Endothelial cell (in vitro differentiated cells): ENCODE results near the gene APC2. TPM values are rescaled to one million over a fixed set of nuclear protein-coding genes. Genes with fewer than 3 reads are reported as not detected.

ENCODE experiments used
- DNase-seq: peaks from one replicate; pipeline ENCODE4 v3.0.0; 2021; ENCODE audit warnings: low spot score
- H3K27ac Mint-ChIP-seq: one replicate; pipeline ENCODE4 v1.8.0; 2021; ENCODE audit warnings: mixed read lengths, inconsistent platforms; ENCODE audit not compliant: unreplicated experiment
- H3K27me3 Mint-ChIP-seq: one replicate; pipeline ENCODE4 v1.8.0; 2021; ENCODE audit warnings: mild to moderate bottlenecking, moderate library complexity, mixed read lengths, inconsistent platforms; ENCODE audit not compliant: unreplicated experiment
- H3K36me3 Mint-ChIP-seq: one replicate; pipeline ENCODE4 v1.8.0; 2021; ENCODE audit warnings: mild to moderate bottlenecking, low read depth, mixed read lengths, inconsistent platforms; ENCODE audit not compliant: unreplicated experiment
- H3K4me1 Mint-ChIP-seq: one replicate; pipeline ENCODE4 v1.8.0; 2021; ENCODE audit warnings: mild to moderate bottlenecking, mixed read lengths, inconsistent platforms; ENCODE audit not compliant: unreplicated experiment
- H3K4me3 Mint-ChIP-seq: one replicate; pipeline ENCODE4 v1.8.0; 2021; ENCODE audit warnings: mild to moderate bottlenecking, mixed read lengths, inconsistent platforms; ENCODE audit not compliant: unreplicated experiment
- H3K9me3 Mint-ChIP-seq: one replicate; pipeline ENCODE4 v1.8.0; 2021; ENCODE audit warnings: mixed read lengths, inconsistent platforms; ENCODE audit not compliant: unreplicated experiment
- long read RNA-seq: library from polyadenylated mRNA; unstranded; transcript quantifications from one replicate; pipeline ENCODE4 v2.0.0, GENCODE V29; 2020; ENCODE audit not compliant: unreplicated experiment
- total RNA-seq: library from RNA; stranded (reverse); fragmentation: NEBNext Ultra II Directional; extraction: Animal tissue kit (Norgen Biotek cat#: 25700); gene quantifications from one replicate; pipeline ENCODE4 v1.2.1, GENCODE V29; 2021; ENCODE audit not compliant: unreplicated experiment
- TF ChIP-seq, protein P1 (sequence below): fragments of 200-600 bp; sonication (generic); IDR thresholded peaks from one replicate; pipeline ENCODE4 v1.5.0; 2021; ENCODE audit warnings: antibody characterized with exemption; ENCODE audit not compliant: unreplicated experiment

Gene APC2, protein sequence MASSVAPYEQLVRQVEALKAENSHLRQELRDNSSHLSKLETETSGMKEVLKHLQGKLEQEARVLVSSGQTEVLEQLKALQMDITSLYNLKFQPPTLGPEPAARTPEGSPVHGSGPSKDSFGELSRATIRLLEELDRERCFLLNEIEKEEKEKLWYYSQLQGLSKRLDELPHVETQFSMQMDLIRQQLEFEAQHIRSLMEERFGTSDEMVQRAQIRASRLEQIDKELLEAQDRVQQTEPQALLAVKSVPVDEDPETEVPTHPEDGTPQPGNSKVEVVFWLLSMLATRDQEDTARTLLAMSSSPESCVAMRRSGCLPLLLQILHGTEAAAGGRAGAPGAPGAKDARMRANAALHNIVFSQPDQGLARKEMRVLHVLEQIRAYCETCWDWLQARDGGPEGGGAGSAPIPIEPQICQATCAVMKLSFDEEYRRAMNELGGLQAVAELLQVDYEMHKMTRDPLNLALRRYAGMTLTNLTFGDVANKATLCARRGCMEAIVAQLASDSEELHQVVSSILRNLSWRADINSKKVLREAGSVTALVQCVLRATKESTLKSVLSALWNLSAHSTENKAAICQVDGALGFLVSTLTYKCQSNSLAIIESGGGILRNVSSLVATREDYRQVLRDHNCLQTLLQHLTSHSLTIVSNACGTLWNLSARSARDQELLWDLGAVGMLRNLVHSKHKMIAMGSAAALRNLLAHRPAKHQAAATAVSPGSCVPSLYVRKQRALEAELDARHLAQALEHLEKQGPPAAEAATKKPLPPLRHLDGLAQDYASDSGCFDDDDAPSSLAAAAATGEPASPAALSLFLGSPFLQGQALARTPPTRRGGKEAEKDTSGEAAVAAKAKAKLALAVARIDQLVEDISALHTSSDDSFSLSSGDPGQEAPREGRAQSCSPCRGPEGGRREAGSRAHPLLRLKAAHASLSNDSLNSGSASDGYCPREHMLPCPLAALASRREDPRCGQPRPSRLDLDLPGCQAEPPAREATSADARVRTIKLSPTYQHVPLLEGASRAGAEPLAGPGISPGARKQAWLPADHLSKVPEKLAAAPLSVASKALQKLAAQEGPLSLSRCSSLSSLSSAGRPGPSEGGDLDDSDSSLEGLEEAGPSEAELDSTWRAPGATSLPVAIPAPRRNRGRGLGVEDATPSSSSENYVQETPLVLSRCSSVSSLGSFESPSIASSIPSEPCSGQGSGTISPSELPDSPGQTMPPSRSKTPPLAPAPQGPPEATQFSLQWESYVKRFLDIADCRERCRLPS (N-terminal part only)
- total RNA-seq = 1.9 TPM
- long read RNA-seq = 0 reads

- no peak within 1 kb of the TSS for H3K27ac Mint-ChIP-seq
- H3K36me3 Mint-ChIP-seq = peaks cover 5% of the 10 kb centered on the region
- H3K27me3 Mint-ChIP-seq = peaks cover 24% of the 10 kb centered on the region
- TF ChIP-seq, protein P1, sequence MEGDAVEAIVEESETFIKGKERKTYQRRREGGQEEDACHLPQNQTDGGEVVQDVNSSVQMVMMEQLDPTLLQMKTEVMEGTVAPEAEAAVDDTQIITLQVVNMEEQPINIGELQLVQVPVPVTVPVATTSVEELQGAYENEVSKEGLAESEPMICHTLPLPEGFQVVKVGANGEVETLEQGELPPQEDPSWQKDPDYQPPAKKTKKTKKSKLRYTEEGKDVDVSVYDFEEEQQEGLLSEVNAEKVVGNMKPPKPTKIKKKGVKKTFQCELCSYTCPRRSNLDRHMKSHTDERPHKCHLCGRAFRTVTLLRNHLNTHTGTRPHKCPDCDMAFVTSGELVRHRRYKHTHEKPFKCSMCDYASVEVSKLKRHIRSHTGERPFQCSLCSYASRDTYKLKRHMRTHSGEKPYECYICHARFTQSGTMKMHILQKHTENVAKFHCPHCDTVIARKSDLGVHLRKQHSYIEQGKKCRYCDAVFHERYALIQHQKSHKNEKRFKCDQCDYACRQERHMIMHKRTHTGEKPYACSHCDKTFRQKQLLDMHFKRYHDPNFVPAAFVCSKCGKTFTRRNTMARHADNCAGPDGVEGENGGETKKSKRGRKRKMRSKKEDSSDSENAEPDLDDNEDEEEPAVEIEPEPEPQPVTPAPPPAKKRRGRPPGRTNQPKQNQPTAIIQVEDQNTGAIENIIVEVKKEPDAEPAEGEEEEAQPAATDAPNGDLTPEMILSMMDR = no peak
- DNase-seq = peak; percentile 54
- no peak within 1 kb of the TSS for H3K4me3 Mint-ChIP-seq
- no peaks in the 10 kb centered on the region for H3K9me3 Mint-ChIP-seq
- H3K4me1 Mint-ChIP-seq = peaks cover 3% of the 10 kb centered on the region
Measured at GRCh38 chr19:1449467-1450442, at the start of gene APC2. APC2 (plus strand) TSS chr19:1450121; CDS start chr19:1453002, 2,881 bp downstream.

- Mint-ChIP-seq H3K4me3 (no peak overlapping the region), H3K9me3 (no peaks in the 10 kb centered on the region), H3K27ac (no peak overlapping the region), H3K27me3 (peaks cover 17% of the 10 kb centered on the region), H3K4me1 (peaks cover 5% of the 10 kb centered on the region), H3K36me3 (no peaks in the 10 kb centered on the region)
- no peak for DNase-seq
- TF ChIP-seq, protein P1 = no peak
Measured at GRCh38 chr19:1400281-1401137, 49.4 kb upstream of the APC2 start.

DNA sequence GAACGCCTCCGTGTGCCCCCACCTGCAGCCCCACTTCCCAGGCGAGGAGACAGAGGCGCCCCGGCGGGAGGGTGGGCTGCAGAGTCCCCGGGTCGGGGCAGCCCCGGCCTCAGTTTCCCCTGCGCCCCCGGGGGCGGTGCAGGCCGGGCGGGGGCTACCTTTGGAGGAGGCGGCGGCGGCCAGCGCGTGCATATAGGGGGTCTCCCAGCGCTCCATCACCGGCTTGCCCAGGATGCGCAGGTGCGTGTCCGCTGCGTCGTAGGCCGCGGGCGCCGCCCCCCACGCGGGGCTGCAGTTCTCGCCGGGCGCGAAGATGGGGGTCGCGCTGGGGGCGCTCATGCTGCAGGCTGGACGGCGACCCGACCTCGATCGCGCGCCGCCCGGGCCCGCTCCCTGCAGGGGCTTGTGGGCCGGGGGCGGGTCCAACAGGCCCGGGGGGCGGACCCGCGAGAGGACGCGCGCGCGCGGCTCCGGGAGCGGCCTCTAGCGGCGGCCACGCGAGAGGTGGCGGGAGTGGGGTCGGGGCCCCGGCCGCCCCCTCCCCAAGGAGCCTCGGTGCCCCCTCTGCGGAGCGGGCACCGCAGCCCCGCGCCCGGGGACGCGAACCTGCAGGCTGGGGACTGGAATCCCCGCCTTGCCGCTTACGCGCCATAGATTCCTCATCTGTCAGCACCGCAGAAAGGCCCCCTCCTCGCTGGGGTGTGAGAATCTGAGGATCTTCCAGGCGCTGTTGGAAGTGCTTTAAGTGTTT lies 48.6 kb upstream of the APC2 start, which contains the start of gene GAMT:
Gene GAMT, minus strand, starts transcription at position 405 of the 751 bp plus-strand sequence. Its CDS starts 66 bp downstream, at position 339.
- peak; percentile 55 for DNase-seq
- Mint-ChIP-seq H3K27me3 (peaks cover 17% of the 10 kb centered on the region), H3K4me3 (peak within 1 kb of the TSS; percentile 83), H3K4me1 (peaks cover 5% of the 10 kb centered on the region), H3K9me3 (no peaks in the 10 kb centered on the region), H3K27ac (no peak within 1 kb of the TSS), H3K36me3 (peaks cover 2% of the 10 kb centered on the region)
- TF ChIP-seq, protein P1 = peak; percentile 42
